GM12878 (cell line): ENCODE data around the gene BRWD1. TPM values are rescaled to one million over a fixed set of nuclear protein-coding genes. Genes with fewer than 3 reads are reported as not detected.

Experiments
- ATAC-seq: fragments of 200-7000 bp; cut with Tn5 transposase; 3 replicates; pipeline ENCODE4 v1.9.1; 2020; ENCODE audit warnings: mild to moderate bottlenecking, moderate library complexity
- BruUV-seq: library from RNA; stranded (reverse); fragments of 400-500 nt; replicated peaks from 2 replicates; lab custom pipeline; 2021; lab: Mats Ljungman, UMichigan
- CTCF ChIA-PET: fragments of 300-600 bp; sonication (Branson Sonifier 250); formaldehyde crosslinking; extraction: SDS; loops from one replicate; lab custom pipeline; 2021; ENCODE audit warnings: inconsistent platforms; lab: Yijun Ruan, JAX
- POLR2A ChIA-PET: fragments of 350-600 bp; formaldehyde crosslinking; extraction: SDS; loops from one replicate; lab custom pipeline; 2021; ENCODE audit warnings: inconsistent platforms; lab: Charles Lee
- RAD21 ChIA-PET: fragments of 300-600 bp; sonication (Branson Sonifier 250); formaldehyde crosslinking; loops from one replicate; lab custom pipeline; 2023; ENCODE audit warnings: antibody characterized with exemption; ENCODE audit not compliant: unreplicated experiment; lab: Charles Lee
- SMC1A ChIA-PET: fragments of 300-600 bp; sonication (Branson Sonifier 250); formaldehyde crosslinking; loops from one replicate; lab custom pipeline; 2023; ENCODE audit not compliant: unreplicated experiment, uncharacterized antibody; lab: Charles Lee
- DNase-seq: peaks from one replicate; pipeline ENCODE4 v3.0.0-alpha.2; 2011; ENCODE audit warnings: low read depth, low spot score
- FAIRE-seq: peaks from 3 replicates; lab custom pipeline; 2011; peaks lifted over from hg19 to GRCh38; lab: Jason Lieb, UNC
- H2AFZ ChIP-seq: 2 replicates; pipeline ENCODE4 v1.6.0; 2011; ENCODE audit warnings: low read depth, low read length, control low read depth; ENCODE audit not compliant: control insufficient read depth
- H3K27ac ChIP-seq: 2 replicates; pipeline ENCODE4 v1.5.1; 2011; ENCODE audit warnings: control low read depth; ENCODE audit not compliant: control insufficient read depth, insufficient read depth
- H3K27me3 ChIP-seq, 2 experiments: replicated peaks in 1 of 2; 2 replicates each; pipeline versions ENCODE4 v1.6.0 to v1.6.1; 2011; ENCODE audit warnings: low read length in 1 of 2; ENCODE audit not compliant: control insufficient read depth in 2 of 2, insufficient read depth in 2 of 2
- H3K36me3 ChIP-seq, 2 experiments: 2 replicates each; pipeline ENCODE4 v1.5.1; 2011; ENCODE audit warnings: low read length in 1 of 2; ENCODE audit not compliant: control insufficient read depth in 2 of 2, insufficient read depth in 2 of 2
- H3K4me1 ChIP-seq: 2 replicates; pipeline ENCODE4 v1.6.1; 2011; ENCODE audit warnings: mild to moderate bottlenecking, low read length, moderate library complexity, mixed read lengths; ENCODE audit not compliant: control insufficient read depth, insufficient read depth
- H3K4me2 ChIP-seq: 2 replicates; pipeline ENCODE4 v1.6.0; 2011; ENCODE audit warnings: control low read depth; ENCODE audit not compliant: control insufficient read depth, insufficient read depth
- H3K4me3 ChIP-seq: fragments of 200-600 bp; sonication (generic); 2 replicates; pipeline ENCODE4 v1.5.1; 2016
- H3K79me2 ChIP-seq: 2 replicates; pipeline ENCODE4 v1.6.0; 2011; ENCODE audit warnings: low read length; ENCODE audit not compliant: control insufficient read depth, insufficient read depth
- H3K9ac ChIP-seq: 2 replicates; pipeline ENCODE4 v1.8.0; 2011; ENCODE audit warnings: low read length, control low read depth, mixed read lengths; ENCODE audit not compliant: control insufficient read depth, insufficient read depth
- H3K9me3 ChIP-seq: replicated peaks from 3 replicates; pipeline ENCODE4 v1.5.1; 2011; ENCODE audit warnings: mild to moderate bottlenecking, low read length; ENCODE audit not compliant: control insufficient read depth, insufficient read depth
- H4K20me1 ChIP-seq: 2 replicates; pipeline ENCODE4 v1.6.0; 2011; ENCODE audit not compliant: control insufficient read depth, insufficient read depth
- IKZF2 ChIP-seq, 2 experiments: fragments of 450-650 bp; IDR thresholded peaks; 2 replicates each; pipeline ENCODE4 v1.6.1; 2017; ENCODE audit warnings: mild to moderate bottlenecking in 2 of 2, moderate library complexity in 2 of 2
- MYC ChIP-seq: IDR thresholded peaks from 2 replicates; pipeline ENCODE4 v1.6.1; 2011; ENCODE audit warnings: mild to moderate bottlenecking, low read length, moderate library complexity, inconsistent platforms; ENCODE audit not compliant: insufficient read depth, insufficient replicate concordance, insufficient read length, severe bottlenecking
- NRF1 ChIP-seq: conservative IDR thresholded peaks from 2 replicates; pipeline ENCODE4 v1.6.1; 2011; ENCODE audit warnings: mild to moderate bottlenecking, low read depth, low read length, improper control_type of control experiment
- RCOR1 ChIP-seq: conservative IDR thresholded peaks from 2 replicates; pipeline ENCODE4 v1.6.1; 2012; ENCODE audit warnings: low read depth, low read length, improper control_type of control experiment
- RELB ChIP-seq: fragments of 450-650 bp; IDR thresholded peaks from 2 replicates; pipeline ENCODE4 v1.6.1; 2017; ENCODE audit warnings: low read depth, mild to moderate bottlenecking, moderate library complexity
- SUZ12 ChIP-seq: fragments of 200-600 bp; sonication (generic); IDR thresholded peaks from one replicate; pipeline ENCODE4 v1.6.1; 2018; ENCODE audit warnings: antibody characterized with exemption, mild to moderate bottlenecking; ENCODE audit not compliant: unreplicated experiment
- TBL1XR1 ChIP-seq: IDR thresholded peaks from 2 replicates; pipeline ENCODE4 v1.6.1; 2012; ENCODE audit warnings: low read depth, low read length, improper control_type of control experiment
- ZNF592 ChIP-seq: fragments of 450-650 bp; IDR thresholded peaks from 2 replicates; pipeline ENCODE4 v1.6.1; 2017; ENCODE audit warnings: mild to moderate bottlenecking, moderate library complexity
- WGBS: methylation state at CpG from one replicate; pipeline ENCODE4 v1.1.6; 2016; ENCODE audit warnings: low lambda C conversion rate; ENCODE audit not compliant: insufficient replicate concordance, insufficient coverage; ENCODE audit errors: missing lambda C conversion rate; 5-methylcytosine and 5-hydroxymethylcytosine counted together
- in situ Hi-C: fragments of 300-500 bp; cut with MboI; formaldehyde crosslinking; loops from 9 replicates; pipeline ENCODE4 v1.14.3; 2018; ENCODE audit warnings: mixed read lengths
- intact Hi-C: fragments of 100-400 bp; cut with micrococcal nuclease; formaldehyde crosslinking; loops from one replicate; pipeline ENCODE4 v1.14.2; 2022; ENCODE audit not compliant: unreplicated experiment
- polyA plus RNA-seq, 11 experiments: library from polyadenylated mRNA; depleted of rRNA in 4 of 11; unstranded in 6 of 11; stranded (reverse) in 5 of 11; fragments of >200 nt; fragmentation: Nextera tagmentation in 4 of 11; fragmentation: Illumina TruSeq in 1 of 11; extraction: Ambion mirVana in 4 of 11; extraction: Trizol in 1 of 11; gene quantifications; 1 replicate in 1 of 11; 2 replicates in 10 of 11; pipeline versions ENCODE4 v1.2.1 to v1.2.3, GENCODE V29; 2011 to 2016; ENCODE audit warnings: inconsistent platforms in 2 of 11, missing spikeins in 2 of 11, low read depth in 1 of 11
- total RNA-seq, 4 experiments: library from RNA; depleted of rRNA in 3 of 4; stranded (reverse); fragments of >200 nt in 3 of 4; fragmentation: Illumina TruSeq in 1 of 4; extraction: Trizol in 1 of 4; gene quantifications; 2 replicates each; pipeline versions ENCODE4 v1.2.1 to v1.2.3, GENCODE V29; 2013 to 2021
- TF ChIP-seq, protein P1 (sequence below): IDR thresholded peaks from 2 replicates; pipeline ENCODE4 v1.6.1; 2012; ENCODE audit warnings: low read length, inconsistent platforms
- TF ChIP-seq, protein P2 (sequence below): IDR thresholded peaks from 2 replicates; pipeline ENCODE4 v1.6.1; 2012; ENCODE audit warnings: low read depth, low read length, improper control_type of control experiment
- TF ChIP-seq, protein P3 (sequence below): IDR thresholded peaks from 2 replicates; pipeline ENCODE4 v1.6.1; 2011; ENCODE audit warnings: low read depth, mild to moderate bottlenecking, low read length, moderate library complexity, borderline replicate concordance; ENCODE audit errors: extremely low read depth

Gene BRWD1
- total and polyA plus RNA-seq, 10 of the 15 experiments (the other 5 are each of a cell fraction or from before 2014, with no cell fraction given): 3.1 to 19.0 (median 13.5) TPM

DNA sequence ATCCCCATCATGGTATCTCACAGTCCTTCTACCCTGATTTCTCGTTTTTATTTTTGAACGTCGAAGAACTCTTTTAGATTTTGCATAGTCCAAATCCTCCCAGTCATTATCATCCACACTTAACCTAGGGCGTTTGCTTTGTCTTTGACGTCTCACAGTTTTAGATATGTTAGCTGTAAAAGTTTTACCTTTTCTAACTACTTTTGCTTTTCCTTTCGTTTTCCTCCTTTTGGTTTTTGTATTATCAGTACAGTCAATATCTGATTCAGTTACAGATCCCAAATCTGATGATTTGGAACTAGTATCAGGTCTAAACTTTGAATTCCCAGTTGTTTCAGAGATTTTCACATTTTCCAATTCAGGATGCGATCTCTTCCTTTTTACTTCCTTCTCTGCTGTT is 117.1 kb downstream of the BRWD1 start:
- no TSS peak for BruUV-seq
- Histone ChIP-seq H3K4me3 (no peak overlapping the region), H4K20me1 (no peaks in the 10 kb centered on the region), H3K79me2 (no peaks in the 10 kb centered on the region), H3K27ac (no peak overlapping the region), H3K27me3 (no peaks in the 10 kb centered on the region), H3K4me1 (no peaks in the 10 kb centered on the region), H3K9me3 (no peaks in the 10 kb centered on the region), H3K36me3 (peaks cover 0 to 16% of the 10 kb centered on the region in 2 experiments; a peak in 2 of 4 replicates), H2AFZ (no peak overlapping the region), H3K4me2 (no peak overlapping the region), H3K9ac (no peak overlapping the region)
- DNase-seq (no peak), ATAC-seq (no peak), FAIRE-seq (no peak)
- CTCF ChIA-PET: no interaction called here
- WGBS: 87% methylated on average over 7 of the region's 7 CpGs
- SMC1A ChIA-PET: no interaction called here
- intact Hi-C loops: no loop called here
- RAD21 ChIA-PET: interaction anchor here (0.6 kb wide), 1 partner anchor 91 kb away, joined by 3 read pairs; no protein-coding TSS in a partner anchor
- TF ChIP-seq ZNF592 (no peak), SUZ12 (no peak), MYC (no peak), TBL1XR1 (no peak), NRF1 (no peak), RELB (no peak), IKZF2 (IDR thresholded peaks at IDR 0.05) (no peak), RCOR1 (no peak)
- TF ChIP-seq, protein P1, sequence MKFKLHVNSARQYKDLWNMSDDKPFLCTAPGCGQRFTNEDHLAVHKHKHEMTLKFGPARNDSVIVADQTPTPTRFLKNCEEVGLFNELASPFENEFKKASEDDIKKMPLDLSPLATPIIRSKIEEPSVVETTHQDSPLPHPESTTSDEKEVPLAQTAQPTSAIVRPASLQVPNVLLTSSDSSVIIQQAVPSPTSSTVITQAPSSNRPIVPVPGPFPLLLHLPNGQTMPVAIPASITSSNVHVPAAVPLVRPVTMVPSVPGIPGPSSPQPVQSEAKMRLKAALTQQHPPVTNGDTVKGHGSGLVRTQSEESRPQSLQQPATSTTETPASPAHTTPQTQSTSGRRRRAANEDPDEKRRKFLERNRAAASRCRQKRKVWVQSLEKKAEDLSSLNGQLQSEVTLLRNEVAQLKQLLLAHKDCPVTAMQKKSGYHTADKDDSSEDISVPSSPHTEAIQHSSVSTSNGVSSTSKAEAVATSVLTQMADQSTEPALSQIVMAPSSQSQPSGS: no peak
- TF ChIP-seq, protein P2, sequence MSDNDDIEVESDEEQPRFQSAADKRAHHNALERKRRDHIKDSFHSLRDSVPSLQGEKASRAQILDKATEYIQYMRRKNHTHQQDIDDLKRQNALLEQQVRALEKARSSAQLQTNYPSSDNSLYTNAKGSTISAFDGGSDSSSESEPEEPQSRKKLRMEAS: no peak
- TF ChIP-seq, protein P3, sequence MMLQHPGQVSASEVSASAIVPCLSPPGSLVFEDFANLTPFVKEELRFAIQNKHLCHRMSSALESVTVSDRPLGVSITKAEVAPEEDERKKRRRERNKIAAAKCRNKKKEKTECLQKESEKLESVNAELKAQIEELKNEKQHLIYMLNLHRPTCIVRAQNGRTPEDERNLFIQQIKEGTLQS: no peak
- POLR2A ChIA-PET: no interaction called here
- in situ Hi-C loops: no loop called here
